ENCODE results near the gene PRELID2.

PRELID2 gene

DNA sequence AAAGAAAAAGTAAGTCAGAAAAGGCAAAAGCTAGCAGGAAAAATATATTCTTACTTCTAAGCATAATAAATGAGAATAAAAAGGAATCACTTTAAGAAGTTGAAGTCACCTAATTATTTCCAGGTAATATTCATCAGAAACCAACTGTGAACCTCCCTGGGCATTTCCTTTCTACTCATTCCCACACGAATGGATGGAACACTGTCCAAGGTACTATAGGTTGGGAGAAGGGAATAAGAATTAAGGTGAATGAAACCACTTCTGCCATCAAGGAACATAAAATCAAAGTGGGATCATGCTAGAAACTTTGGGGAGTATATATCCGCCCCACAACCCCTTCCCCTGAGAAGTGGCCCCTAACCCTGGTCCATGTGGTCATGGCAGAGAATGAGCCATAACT lies 41.6 kb downstream of the PRELID2 start:
- DNase-seq, result no peak

DNA sequence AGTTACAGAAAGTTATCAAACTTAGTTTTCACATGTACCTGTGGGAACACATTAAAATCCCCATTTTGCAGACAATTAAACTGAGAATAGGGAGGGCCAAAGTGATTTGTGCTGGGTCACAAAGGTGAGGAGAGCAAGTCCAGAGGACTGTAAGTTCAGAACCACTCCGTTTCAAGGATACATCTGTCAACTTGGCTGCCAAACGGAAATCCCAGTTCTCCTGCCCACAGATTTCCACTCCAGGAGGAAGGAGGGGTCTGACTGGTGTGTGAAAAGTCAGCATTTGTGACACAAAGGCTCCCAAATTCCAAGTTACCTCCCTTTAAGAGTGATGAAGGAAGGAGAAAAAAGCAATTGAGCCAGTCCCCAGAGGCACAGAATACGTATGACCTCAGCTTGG lies 42.3 kb downstream of the PRELID2 start:
- no peak for DNase-seq

DNA sequence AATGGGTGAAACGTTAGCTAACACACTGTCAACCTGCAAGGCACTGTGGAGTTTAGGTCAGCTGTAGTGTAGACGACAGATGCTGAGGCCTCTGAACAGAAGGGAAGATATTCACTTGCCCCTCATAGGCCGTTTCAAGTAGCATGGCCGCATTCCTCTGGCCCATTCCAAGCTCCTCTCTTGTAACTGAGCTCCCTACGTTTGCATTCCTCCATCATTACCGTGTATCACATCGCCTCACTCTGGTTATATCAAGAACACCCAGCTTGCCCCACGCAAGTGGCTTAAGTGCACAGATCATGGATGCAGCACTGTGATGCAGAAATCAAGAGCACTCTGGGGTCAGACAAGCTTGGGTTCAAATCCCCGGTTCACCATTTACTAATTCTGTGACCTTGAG lies 43.3 kb downstream of the PRELID2 start:
- no peak for DNase-seq

DNA sequence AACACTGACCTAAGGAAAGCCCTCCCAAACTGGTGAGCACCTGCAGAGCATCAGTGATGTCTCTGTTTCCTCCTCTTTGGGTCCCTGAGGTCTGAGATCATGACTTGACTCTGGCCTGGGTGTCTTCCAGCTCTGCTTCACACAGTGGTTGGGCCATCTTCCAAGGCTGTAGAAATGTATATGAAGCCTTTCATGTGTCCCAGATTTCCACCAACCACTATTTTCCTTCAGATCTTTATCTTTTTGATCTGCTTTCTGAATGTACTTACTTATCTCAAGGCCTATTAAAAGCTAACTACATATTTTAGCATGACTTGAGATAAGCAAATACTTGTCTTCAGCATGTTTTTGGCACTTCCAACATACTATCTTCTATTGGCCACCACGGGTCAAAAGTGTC lies 47.1 kb downstream of the PRELID2 start:
- DNase-seq, result no peak

DNA sequence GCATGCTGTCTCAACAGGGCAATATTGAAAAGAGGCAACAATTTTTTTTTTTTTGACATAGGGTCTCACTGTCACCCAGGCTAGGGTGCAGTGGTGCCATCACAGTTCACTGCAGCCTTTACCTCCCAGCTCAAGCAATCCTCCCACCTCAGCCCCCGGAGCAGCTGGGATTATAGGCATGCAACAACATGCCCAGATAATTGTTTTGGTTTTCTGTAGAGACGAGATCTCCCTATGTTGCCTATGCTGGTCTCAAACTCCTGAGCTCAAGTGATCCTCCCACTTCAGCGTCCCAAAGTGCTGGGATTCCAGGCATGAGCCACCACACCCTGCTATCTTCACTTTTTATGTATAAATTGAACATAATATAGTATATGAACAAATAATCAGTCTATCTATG lies 47.6 kb downstream of the PRELID2 start:
- no peak for DNase-seq

DNA sequence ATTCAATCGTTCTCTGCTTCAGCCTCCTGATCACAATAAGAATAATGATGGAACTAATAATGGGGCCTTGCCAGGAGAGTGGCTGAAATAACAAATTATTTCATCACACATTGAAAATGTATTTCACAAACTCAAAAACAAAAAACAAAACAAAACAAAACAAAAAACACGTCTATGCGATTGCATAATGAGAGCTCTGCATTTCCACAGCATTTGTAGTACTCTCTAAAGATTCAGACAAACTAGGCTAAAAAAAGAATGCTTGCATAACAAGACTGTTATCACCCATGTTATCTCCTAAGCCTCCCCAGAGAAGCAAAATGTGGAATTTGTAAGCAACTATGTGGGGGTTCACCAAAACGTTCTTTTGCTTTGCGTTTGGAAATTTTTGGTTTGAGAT lies 48.1 kb downstream of the PRELID2 start:
- DNase-seq, result no peak

DNA sequence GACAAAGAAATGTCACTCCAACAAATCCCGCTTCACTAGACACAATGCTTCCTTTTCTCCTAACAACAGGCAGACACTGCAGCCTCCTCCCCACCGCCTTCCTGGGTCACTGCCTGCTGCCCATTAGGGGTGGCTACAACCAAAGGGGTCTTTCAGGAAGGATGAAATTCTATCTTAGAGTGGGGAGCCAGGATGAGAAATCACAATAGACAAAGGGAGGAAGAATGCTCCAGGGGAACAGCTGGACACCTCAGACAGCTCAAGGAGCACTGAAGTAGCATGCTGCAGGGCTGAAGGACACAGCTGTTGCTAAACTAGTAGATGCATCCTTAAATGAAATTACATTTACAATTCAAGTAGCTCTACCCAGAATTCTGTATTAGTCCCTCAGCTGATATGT lies 54.2 kb downstream of the PRELID2 start:
- no peak for DNase-seq

DNA sequence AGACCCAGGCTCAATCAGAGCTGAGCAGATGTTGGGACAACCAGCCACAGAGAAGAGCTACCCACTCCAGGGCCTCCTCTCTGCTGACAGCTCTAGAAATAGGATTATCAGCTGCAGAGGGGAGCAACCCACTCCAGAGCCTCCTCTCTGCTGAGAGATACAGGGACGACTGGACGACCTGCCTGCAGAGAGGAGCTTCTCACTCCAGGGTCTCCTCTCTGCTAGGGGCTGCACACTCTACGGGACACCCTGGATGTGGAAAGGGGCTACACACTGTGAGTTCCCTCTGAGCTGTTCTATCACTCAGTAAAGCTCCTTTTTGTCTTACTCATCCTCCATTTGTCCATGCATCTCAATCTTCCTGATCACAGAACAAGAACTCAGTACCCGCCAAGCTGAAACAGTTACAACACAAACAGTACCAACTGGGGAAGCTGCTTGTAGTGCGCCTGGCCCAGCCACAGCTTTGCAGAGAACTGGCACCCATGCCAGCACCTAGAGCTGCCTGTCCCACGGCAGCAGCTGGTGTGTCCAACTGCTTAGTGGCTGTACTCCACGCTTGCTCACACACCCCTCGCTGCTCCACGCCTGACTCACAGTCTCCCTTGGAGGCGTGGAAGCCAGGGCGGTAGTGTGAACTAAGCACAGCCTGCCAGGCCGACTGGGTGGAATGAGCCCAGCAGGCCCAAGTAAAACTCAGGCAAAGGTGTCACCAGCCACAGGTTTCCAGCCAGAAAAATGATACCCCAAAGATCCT lies 56.8 kb downstream of the PRELID2 start:
- no peak for DNase-seq

DNA sequence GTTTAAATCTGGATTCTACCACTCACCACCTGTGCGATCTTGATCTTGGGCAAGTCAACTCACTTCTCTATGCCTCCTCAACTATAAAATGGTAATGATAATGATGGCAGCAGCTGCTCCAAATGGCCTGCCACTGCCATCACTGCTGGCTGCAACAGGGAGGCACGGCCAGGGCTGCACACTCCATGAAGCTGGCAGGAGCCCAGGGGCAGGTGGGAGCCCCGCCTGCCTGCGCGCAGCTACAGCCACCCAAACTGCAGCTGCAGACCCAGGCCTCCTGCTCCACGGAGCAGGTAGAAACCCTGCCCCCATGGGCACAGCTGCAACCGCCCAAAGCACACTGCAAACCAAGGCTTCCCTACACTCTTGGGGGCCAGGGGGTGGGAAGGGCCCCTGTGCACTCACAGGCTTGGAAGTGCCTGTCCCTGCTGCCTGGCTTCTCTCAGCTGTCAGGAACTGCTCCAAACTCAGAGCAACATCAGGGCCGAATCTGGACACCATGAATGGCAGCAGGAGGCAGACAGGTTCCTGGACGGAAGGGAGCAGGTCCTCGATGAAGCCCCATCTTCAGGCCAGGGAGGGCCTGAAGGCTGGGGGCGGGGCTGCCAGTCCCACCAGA lies 57.6 kb downstream of the PRELID2 start:
- no peak for DNase-seq

DNA sequence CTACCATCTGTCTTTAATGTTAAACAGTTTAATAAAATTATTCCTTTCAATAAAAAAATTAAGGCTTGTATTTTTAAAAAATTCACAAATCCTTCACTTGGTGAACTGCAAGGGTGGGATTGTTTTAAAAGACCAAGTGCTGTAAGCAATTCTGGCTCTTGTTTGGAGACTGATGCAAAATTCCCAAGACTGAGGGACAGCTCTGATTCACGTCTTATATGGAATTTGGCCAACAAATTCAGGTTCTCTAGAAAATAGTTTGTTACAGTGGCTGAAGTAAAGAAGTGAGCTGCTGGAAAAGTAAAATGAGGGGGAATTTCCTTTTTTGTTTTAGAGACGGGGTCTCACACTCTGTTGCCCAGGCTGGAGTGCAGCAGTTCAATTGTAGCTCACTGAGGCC lies 58.3 kb downstream of the PRELID2 start:
- DNase-seq, result no peak

DNA sequence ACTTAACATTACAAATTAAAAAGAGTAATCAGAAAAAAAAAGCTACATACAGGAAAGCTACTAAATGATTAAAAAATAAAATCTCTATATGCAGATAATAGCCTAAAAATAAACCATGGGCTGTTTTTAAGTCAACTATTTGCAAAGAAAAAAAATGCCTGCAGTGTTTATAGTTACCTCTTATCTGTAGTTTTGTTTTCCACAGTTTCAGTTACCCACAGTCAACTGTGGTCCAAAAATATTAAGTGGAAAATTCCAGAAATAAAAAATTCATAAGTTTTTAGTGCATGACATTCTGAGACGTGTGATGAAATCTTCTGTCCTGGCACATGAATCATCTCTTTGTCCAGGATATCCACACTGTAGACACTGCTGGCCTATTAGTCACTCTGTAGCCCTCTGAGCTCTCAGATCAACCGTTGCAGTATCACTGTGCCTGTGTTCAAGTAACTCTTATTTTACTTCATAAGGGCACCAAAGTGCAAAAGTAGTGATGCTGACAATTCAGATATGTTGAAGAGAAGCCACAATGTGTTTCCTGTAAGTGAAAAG lies 59.2 kb downstream of the PRELID2 start:
- no peak for DNase-seq

DNA sequence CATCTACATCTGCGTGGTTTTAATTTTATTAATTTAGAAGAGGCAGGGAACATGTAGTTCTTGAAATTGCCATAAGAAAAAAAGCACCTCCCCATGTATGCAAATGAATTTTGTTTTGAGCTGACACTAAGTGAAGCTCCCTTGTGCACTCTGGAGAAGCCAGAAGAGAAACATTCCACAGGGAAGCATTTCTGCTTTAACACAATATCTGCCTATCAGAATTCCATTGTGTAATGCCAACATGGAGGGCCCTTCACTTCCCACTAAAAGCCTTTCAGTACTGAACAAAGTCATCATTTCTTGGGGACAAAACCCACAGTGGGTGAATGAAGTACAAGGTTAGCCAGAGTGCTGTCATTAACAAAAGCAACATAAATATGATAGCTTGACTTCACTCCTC lies 59.7 kb downstream of the PRELID2 start:
- DNase-seq, result no peak

DNA sequence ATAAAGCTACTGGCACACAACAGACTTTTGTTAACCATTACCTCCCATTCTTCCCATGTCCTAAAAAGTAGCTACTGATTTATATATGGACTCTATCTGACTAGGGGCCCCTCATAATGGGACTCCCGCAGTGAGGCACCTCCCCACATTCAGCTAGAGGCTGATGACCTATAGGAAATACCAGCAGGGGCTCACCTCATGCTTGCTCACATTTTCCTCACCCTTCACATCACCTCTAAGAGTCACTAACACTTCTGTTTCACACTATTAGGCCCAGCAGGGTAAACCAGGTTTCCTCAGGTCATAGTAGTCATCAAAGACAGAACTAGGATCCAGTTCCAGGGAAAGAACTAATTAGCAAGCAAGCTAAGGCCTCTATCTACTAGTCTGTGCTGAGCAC lies 60.7 kb downstream of the PRELID2 start:
- DNase-seq, result no peak

DNA sequence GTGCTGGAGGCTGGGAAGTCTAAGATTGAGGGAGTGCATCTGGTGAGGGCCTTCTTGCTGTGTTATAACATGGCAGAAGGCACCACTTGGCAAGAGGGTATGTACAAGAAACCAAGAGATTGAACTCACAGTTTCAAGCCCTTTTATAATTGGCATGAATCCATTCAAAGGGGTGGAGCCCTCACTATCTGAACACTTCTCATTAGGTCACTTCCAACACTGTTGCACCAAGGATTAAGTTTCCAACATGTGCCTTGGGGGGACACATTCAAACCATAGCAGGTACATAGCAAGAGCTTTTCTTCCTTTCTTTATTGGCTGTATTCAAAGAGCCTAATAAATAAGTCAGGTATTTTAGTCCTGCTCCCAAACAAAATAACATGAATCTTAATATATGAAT lies 62.7 kb downstream of the PRELID2 start:
- no peak for DNase-seq

DNA sequence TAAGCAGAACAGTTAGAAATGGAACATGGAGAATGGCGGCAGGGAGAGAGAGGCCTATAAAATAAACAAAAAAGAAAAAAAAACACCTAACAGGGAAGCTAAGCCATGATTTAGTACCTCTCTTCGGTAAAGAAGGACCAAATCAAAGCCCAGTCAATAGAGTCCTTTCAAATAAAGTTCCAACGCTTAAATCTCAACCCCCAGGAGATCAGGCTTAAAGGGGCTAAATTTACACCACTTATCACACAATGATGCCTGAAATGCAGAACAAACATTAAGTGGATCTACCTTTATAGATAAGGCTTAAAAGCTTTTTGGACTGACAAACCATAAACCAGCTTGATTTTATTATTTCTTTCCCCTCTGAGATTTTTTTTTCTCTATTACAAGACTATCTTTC lies 66.3 kb downstream of the PRELID2 start:
- DNase-seq, result no peak

DNA sequence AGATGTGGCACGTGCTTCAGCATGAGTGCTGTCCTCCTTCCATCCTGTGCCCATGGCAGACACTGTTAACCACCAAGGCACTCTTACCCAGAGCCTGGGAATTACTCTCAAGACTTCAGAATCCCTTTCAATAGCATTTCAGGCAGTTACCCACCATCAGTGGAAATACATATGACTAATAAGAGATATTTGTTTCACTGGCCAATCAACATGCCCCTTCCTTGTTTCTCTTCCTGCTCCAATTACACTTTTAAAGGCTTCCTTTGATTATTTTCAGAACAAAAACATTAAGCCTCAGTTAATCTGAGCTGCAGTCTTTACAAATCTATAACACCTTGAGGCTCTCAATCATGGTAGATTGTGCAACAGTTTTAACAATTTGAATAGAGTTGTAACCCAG lies 70.8 kb downstream of the PRELID2 start:
- no peak for DNase-seq

DNA sequence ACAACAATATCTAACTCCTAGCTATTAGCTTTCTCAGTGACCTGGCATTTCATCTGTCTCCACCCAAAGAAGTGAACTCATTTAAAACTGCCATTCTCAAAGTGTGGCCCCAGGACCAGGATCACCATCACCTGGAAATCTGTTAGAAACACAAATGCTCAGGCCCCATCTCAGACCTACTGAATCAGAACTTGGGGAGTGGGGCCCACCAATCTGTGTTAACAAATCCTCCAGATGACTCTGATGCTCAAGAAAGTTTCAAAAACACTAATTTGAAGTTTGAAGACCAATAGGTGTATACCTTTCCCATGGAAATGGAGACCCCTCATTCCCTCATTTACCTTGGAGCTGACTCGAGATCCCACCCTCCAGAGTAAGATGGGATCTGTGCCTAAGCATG lies 72.3 kb downstream of the PRELID2 start:
- no peak for DNase-seq

DNA sequence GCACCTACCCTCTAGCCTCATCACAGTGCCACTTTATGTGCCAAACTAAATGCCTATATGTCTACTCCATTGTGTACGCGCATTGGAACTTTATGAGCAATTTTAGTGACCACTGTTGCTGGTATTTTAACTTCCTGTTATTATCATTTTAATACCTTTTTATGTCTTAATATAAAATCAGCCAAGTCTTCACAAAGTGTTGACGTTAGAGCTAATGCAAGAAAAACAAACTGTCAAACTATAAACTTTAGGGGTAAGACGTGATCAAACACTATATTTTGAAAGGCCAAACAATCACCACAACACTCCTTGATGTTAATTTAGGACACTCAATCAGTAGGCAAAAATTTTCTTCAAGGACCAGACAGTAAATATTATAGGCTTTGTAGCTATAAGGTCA lies 73.9 kb downstream of the PRELID2 start:
- DNase-seq, result no peak

DNA sequence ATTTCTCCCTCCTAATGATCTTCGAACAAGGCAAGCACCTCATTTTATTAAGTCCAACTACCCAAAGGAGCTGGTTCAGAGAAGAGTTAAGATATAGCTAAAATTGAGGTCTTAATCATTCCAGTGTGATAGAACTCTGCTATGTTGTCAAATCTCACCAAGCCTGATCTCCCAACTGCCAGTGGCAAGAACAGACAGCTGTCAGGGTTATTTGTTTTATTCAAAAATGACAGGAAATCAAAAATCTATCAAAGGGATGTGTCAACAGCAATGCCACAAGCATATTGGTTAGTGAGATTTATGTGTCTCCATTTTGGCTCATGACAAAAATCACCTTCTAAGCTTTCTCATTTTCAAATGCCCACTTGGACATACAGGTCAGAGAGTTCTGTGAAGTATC lies 74.5 kb downstream of the PRELID2 start:
- DNase-seq, result no peak

DNA sequence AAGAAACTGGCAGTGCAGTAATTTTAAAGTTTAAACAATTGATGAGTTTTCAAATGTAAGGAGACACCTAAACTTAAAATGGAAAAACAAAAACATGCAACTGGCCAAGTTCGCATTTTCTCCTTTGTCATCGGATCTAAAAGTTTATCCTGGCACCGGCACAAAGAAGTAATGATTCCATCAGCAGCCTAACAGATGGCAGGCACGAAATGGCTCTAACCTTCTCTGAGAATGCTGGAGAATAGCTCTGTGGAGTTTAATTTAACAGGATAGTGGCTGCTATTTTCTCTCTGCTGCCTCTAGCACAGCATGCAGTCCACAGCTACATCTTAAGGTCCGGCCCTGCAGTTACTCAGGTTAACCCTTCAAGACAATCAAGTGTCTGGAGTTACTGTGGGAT lies 82.2 kb downstream of the PRELID2 start:
- DNase-seq, result no peak

DNA sequence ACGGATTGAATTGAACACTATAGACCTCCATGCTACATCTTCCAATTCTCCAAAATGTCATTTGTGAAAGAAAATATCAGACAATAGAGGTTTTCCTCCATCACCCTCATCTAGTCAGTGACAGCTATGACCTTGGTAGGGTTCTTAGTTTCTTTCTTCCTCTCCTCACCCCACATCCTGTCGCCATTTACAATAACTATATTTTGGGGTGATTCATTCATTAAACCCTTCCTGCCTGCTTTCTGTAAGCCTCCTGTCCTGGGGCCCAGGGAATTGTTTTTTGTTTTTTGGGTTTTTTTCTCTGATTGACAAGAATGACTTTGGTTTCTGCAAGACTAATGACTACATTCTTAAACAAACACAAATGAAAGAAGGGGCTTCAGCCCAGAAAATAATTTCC lies 82.6 kb downstream of the PRELID2 start:
- no peak for DNase-seq

DNA sequence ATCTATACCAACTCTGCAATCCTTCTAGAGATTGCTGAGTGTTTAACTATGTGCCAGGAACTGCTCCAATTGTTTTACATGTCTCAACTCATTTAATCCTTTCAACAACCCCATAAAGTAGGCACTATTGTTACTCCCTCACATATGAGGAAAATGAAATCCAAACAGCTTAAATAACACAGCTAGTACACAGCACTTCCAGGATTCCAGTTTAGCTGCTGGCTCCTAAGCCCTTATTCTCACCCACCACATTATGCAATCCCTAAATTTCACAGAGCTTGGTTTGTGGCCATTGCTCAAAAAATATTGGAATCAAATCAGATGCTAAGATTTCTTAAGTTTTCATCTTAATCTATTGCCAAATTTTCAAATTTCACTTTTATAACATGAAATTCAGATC lies 84.9 kb downstream of the PRELID2 start:
- no peak for DNase-seq

DNA sequence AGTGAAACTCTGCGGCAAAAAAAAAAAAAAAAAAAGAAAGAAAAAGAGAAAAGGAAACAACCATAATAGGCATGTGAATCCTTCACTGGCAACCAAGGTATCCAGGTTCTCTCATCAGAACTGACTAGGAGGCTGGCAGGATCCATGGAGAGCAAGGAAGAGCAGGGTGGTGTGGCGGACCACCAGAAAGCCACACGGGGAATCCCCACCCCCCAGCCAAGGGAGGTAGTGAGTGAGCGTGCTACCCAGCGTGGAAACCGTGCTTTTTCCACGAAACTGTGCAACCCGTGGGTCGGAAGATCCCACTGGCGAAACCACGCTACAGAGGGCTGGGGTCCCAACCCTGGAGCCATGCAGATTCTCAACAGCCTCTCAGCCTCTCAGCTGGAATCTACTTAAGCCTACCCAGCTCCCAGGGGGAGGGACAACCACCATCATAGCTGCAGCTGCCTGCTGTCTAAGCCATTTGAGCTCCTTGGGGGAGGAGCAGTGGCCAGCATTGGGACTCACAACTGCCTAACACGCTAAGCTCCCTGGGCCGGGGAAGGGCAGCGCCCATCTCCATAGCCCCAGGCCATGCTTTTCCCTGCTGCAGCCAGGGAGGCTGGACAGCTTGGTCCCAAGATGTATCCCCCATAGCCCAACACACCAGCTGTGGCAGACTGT lies 91.6 kb downstream of the PRELID2 start:
- peak; percentile 5 for DNase-seq

DNA sequence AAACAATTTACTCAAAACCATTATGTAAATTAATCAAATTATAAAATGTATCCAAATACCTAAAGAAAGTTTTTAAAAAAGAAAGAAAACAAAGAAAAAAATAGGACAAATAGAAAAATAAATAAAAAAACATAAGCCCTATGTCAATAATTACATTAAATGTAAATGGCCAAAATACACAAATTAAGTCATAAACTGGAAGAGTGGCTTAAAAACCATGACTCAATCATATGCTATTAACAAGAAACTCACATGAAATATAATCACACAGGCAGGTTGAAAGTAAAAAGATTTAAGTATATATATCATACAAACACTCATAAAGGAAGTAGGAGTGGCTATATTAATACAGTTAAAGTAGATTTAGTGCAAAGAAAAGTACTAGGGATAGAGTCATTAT lies 95.3 kb downstream of the PRELID2 start:
- DNase-seq, result no peak
